ENCODE data around the gene FHIT. TPM values are rescaled to one million over a fixed set of nuclear protein-coding genes. Genes with fewer than 3 reads are reported as not detected.

Gene FHIT
- total RNA-seq, 1 donor from 2014 or later = 8.5 TPM

GRCh38 chr3:59710554-59710953 lies 1540.7 kb downstream of the FHIT start:
- no peak for DNase-seq (ENCODE audit: low spot score)

- DNase-seq (ENCODE audit: low spot score) = no peak
Measured at GRCh38 chr3:59709702-59710553, 1541.3 kb downstream of the FHIT start.

- DNase-seq (ENCODE audit: low spot score) = no peak
Measured at GRCh38 chr3:59708202-59708601, 1543.0 kb downstream of the FHIT start.

DNA sequence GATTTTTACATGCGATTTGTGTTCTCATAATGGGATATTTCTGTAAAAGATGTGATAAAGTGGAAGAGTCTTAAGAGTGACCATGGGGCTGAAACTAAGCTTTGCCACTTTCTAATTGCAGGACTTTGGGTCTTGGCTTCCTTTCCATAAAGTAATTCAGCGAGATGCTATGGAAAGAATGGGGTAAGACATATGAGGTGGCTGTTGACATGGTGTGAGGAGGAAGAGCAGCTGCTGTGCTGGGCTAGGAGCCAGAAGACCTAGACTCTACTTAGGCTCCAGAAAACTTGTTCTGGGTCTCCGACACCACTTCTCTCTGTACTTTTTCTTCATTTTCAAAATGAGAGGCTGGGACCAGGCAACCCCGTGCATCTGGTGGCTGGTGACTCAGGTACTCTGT lies 1547.0 kb downstream of the FHIT start:
- no peak for DNase-seq (ENCODE audit: low spot score)

GRCh38 chr3:59699648-59700320 lies 1551.5 kb downstream of the FHIT start:
- DNase-seq (ENCODE audit: low spot score) = no peak

Small RNA genes within 50 kb of the gene (microRNA-seq; reads per million reads assigned to microRNA genes)
- not detected for gene MIR548BB (ENCODE audit: borderline number of aligned reads)

Data from mesenteric fat pad (tissue), 1 donor.